ENCODE data around the gene MYO5A. TPM values are rescaled to one million over a fixed set of nuclear protein-coding genes. Genes with fewer than 3 reads are reported as not detected.

Gene MYO5A
- total RNA-seq, 1 experiment from 2014 or later: 9.9 TPM

DNA sequence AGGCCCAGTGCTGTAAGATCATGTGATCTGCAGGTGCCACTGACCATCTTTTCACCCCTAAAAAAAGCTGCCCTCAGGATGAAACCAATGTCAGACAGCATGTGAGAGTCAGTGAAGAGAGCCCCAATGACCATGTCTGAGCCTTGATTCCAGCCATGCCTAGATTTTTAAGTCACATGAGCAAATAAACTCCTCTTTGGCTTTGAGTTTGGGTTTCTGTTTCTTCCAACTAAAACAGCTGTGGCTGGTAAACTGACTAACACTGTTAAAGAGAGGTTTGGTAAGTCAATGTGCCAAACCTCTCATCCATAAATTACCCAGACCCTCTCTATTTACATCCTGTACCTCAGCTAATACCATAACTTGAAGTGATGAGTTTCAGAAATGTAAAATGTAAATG, 8.3 kb downstream of the MYO5A start:
- Mint-ChIP-seq H3K27ac (ENCODE audit: unreplicated experiment) (no peak overlapping the region), H3K4me1 (ENCODE audit: low read depth, unreplicated experiment) (no peaks in the 10 kb centered on the region), H3K36me3 (ENCODE audit: insufficient read depth, unreplicated experiment) (no peaks in the 10 kb centered on the region), H3K9me3 (ENCODE audit: unreplicated experiment) (no peaks in the 10 kb centered on the region), H3K4me3 (ENCODE audit: unreplicated experiment) (no peak overlapping the region), H3K27me3 (ENCODE audit: insufficient read depth, unreplicated experiment) (peaks cover 4% of the 10 kb centered on the region)
- no TSS peak for BruUV-seq (replicated peaks)
- no peaks in the 10 kb centered on the region for H3K27me3 ChIP-seq (replicated peaks; ENCODE audit: control insufficient read depth, insufficient read depth, low read length)
- H3K9me3 ChIP-seq: no peaks in the 10 kb centered on the region
- DNase-seq: no peak
- H3K4me1 ChIP-seq: no peaks in the 10 kb centered on the region
- TF ChIP-seq, protein P1, sequence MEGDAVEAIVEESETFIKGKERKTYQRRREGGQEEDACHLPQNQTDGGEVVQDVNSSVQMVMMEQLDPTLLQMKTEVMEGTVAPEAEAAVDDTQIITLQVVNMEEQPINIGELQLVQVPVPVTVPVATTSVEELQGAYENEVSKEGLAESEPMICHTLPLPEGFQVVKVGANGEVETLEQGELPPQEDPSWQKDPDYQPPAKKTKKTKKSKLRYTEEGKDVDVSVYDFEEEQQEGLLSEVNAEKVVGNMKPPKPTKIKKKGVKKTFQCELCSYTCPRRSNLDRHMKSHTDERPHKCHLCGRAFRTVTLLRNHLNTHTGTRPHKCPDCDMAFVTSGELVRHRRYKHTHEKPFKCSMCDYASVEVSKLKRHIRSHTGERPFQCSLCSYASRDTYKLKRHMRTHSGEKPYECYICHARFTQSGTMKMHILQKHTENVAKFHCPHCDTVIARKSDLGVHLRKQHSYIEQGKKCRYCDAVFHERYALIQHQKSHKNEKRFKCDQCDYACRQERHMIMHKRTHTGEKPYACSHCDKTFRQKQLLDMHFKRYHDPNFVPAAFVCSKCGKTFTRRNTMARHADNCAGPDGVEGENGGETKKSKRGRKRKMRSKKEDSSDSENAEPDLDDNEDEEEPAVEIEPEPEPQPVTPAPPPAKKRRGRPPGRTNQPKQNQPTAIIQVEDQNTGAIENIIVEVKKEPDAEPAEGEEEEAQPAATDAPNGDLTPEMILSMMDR (IDR thresholded peaks at IDR 0.05; ENCODE audit: insufficient read depth in 1 of 2, low read depth in 1 of 2, low read length in 1 of 2, severe bottlenecking in 1 of 2, unreplicated experiment in 1 of 2): no peak
- POLR2A ChIA-PET: no interaction called here
- no peaks in the 10 kb centered on the region for H3K36me3 ChIP-seq (ENCODE audit: control insufficient read depth, insufficient read depth, low read length)
- intact Hi-C loops (cut with micrococcal nuclease; ENCODE audit: unreplicated experiment): loop anchor here (10.0 kb wide), 1 partner anchor 266 kb away; no protein-coding TSS in a partner anchor
- no peak overlapping the region for H3K4me3 ChIP-seq (ENCODE audit: low read depth, low read length)
- CTCF ChIA-PET: no interaction called here

DNA sequence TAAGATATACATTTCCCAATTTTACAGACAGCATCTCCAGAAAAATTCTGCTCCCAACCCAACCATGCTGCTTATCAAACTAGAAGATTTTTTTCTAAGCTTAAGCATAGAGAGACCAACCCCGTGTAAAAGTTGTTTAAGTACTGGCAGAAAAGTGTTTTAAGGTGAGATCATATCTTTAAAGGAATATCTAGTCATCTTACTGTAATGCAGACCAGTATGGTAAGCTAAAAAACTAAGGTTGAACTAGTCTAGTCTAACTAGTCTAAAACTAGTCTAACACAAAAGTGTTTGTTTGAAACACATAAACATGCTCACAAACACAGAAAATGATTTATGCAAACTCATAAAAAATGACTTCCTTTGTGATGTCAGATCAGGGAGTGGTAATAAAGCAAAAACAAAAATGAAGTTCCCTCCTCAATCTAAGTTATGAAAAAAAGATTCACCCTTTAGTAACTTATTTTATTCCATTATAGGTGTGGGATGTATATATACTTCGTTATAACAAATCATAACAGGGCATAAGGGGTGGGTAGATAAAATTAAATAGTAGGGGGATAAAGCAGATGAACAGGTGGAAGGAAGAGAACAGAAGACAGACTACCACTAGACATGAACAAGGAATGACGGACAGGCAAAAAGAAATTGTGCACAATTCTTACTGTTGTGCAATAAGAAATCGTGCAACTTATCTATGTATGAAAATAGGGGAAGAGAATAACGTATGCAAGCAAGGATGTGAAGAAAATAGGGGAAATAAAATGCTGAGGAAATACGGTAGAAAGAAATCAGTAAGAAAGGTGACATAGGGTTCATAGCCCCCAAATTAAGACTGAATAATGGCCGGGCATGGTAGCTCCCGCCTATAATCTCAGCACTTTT, 10.0 kb downstream of the MYO5A start:
- Histone ChIP-seq H3K9me3 (no peaks in the 10 kb centered on the region), H3K27me3 (replicated peaks; ENCODE audit: control insufficient read depth, insufficient read depth, low read length) (no peaks in the 10 kb centered on the region), H3K4me3 (ENCODE audit: low read depth, low read length) (no peak overlapping the region), H3K36me3 (ENCODE audit: control insufficient read depth, insufficient read depth, low read length) (no peaks in the 10 kb centered on the region), H3K4me1 (no peaks in the 10 kb centered on the region)
- H3K27ac Mint-ChIP-seq (ENCODE audit: unreplicated experiment): no peak overlapping the region
- BruUV-seq (replicated peaks): no TSS peak
- H3K9me3 Mint-ChIP-seq (ENCODE audit: unreplicated experiment): no peaks in the 10 kb centered on the region
- TF ChIP-seq, protein P1 (IDR thresholded peaks at IDR 0.05; ENCODE audit: insufficient read depth in 1 of 2, low read depth in 1 of 2, low read length in 1 of 2, severe bottlenecking in 1 of 2, unreplicated experiment in 1 of 2): no peak
- intact Hi-C loops (cut with micrococcal nuclease; ENCODE audit: unreplicated experiment): no loop called here
- peaks cover 3% of the 10 kb centered on the region for H3K27me3 Mint-ChIP-seq (ENCODE audit: insufficient read depth, unreplicated experiment)
- DNase-seq: no peak
- H3K4me3 Mint-ChIP-seq (ENCODE audit: unreplicated experiment): no peak overlapping the region
- POLR2A ChIA-PET: no interaction called here
- no peaks in the 10 kb centered on the region for H3K4me1 Mint-ChIP-seq (ENCODE audit: low read depth, unreplicated experiment)
- CTCF ChIA-PET: no interaction called here
- no peaks in the 10 kb centered on the region for H3K36me3 Mint-ChIP-seq (ENCODE audit: insufficient read depth, unreplicated experiment)

DNA sequence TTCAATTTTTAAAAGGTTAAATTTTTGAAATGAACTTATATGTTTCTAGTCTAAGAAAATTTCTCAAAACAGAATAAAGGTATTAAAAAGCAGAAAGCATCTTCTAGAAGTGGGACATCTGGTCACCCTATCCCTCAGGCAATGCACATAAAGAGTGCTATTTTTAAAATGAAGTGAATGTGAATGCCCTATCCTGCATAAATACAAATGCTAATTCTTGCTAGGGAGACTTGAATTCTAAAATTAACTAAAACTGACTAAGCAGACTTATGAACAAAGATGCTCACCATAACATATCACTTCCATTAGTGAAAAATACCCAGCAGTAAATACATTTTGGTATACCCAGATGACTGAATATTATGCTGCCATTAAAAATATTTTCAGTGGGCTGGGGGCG, 11.7 kb downstream of the MYO5A start:
- Histone ChIP-seq H3K9me3 (no peaks in the 10 kb centered on the region), H3K4me3 (ENCODE audit: low read depth, low read length) (no peak overlapping the region), H3K27me3 (replicated peaks; ENCODE audit: control insufficient read depth, insufficient read depth, low read length) (no peaks in the 10 kb centered on the region), H3K36me3 (ENCODE audit: control insufficient read depth, insufficient read depth, low read length) (no peaks in the 10 kb centered on the region), H3K4me1 (no peaks in the 10 kb centered on the region)
- intact Hi-C loops (cut with micrococcal nuclease; ENCODE audit: unreplicated experiment): no loop called here
- H3K4me3 Mint-ChIP-seq (ENCODE audit: unreplicated experiment): no peak overlapping the region
- H3K27me3 Mint-ChIP-seq (ENCODE audit: insufficient read depth, unreplicated experiment): peaks cover 3% of the 10 kb centered on the region
- TF ChIP-seq, protein P1 (IDR thresholded peaks at IDR 0.05; ENCODE audit: insufficient read depth in 1 of 2, low read depth in 1 of 2, low read length in 1 of 2, severe bottlenecking in 1 of 2, unreplicated experiment in 1 of 2): no peak
- ChIA-PET CTCF (no interaction called here), POLR2A (no interaction called here)
- no peak for DNase-seq
- H3K27ac Mint-ChIP-seq (ENCODE audit: unreplicated experiment): no peak overlapping the region
- no peaks in the 10 kb centered on the region for H3K36me3 Mint-ChIP-seq (ENCODE audit: insufficient read depth, unreplicated experiment)
- H3K4me1 Mint-ChIP-seq (ENCODE audit: low read depth, unreplicated experiment): no peaks in the 10 kb centered on the region
- BruUV-seq (replicated peaks): no TSS peak
- no peaks in the 10 kb centered on the region for H3K9me3 Mint-ChIP-seq (ENCODE audit: unreplicated experiment)
